Measurements from ENCODE around the gene XXYLT1.

- TF ChIP-seq, protein P1, sequence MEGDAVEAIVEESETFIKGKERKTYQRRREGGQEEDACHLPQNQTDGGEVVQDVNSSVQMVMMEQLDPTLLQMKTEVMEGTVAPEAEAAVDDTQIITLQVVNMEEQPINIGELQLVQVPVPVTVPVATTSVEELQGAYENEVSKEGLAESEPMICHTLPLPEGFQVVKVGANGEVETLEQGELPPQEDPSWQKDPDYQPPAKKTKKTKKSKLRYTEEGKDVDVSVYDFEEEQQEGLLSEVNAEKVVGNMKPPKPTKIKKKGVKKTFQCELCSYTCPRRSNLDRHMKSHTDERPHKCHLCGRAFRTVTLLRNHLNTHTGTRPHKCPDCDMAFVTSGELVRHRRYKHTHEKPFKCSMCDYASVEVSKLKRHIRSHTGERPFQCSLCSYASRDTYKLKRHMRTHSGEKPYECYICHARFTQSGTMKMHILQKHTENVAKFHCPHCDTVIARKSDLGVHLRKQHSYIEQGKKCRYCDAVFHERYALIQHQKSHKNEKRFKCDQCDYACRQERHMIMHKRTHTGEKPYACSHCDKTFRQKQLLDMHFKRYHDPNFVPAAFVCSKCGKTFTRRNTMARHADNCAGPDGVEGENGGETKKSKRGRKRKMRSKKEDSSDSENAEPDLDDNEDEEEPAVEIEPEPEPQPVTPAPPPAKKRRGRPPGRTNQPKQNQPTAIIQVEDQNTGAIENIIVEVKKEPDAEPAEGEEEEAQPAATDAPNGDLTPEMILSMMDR (tag by site-specific recombination; IDR thresholded peaks at IDR 0.05), result no peak
- TF ChIP-seq ZSCAN16 (tag by site-specific recombination; IDR thresholded peaks at IDR 0.05) (no peak), ZNF138 (tag by site-specific recombination; IDR thresholded peaks at IDR 0.05; ENCODE audit: borderline replicate concordance) (no peak), MYNN (tag by site-specific recombination; IDR thresholded peaks at IDR 0.05; ENCODE audit: borderline replicate concordance) (no peak), TCF7L2 (IDR thresholded peaks at IDR 0.05; ENCODE audit: borderline replicate concordance, low read depth, low read length) (no peak), ZNF747 (tag by site-specific recombination; IDR thresholded peaks at IDR 0.05) (no peak), ZNF785 (tag by site-specific recombination; IDR thresholded peaks at IDR 0.05) (no peak), IKZF3 (tag by site-specific recombination; IDR thresholded peaks at IDR 0.05) (no peak), ZNF830 (tag by site-specific recombination; IDR thresholded peaks at IDR 0.05; ENCODE audit: low read depth) (no peak), YY2 (tag by site-specific recombination; IDR thresholded peaks at IDR 0.05) (no peak)
- TF ChIP-seq, protein P2, sequence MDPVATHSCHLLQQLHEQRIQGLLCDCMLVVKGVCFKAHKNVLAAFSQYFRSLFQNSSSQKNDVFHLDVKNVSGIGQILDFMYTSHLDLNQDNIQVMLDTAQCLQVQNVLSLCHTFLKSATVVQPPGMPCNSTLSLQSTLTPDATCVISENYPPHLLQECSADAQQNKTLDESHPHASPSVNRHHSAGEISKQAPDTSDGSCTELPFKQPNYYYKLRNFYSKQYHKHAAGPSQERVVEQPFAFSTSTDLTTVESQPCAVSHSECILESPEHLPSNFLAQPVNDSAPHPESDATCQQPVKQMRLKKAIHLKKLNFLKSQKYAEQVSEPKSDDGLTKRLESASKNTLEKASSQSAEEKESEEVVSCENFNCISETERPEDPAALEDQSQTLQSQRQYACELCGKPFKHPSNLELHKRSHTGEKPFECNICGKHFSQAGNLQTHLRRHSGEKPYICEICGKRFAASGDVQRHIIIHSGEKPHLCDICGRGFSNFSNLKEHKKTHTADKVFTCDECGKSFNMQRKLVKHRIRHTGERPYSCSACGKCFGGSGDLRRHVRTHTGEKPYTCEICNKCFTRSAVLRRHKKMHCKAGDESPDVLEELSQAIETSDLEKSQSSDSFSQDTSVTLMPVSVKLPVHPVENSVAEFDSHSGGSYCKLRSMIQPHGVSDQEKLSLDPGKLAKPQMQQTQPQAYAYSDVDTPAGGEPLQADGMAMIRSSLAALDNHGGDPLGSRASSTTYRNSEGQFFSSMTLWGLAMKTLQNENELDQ (tag by site-specific recombination; IDR thresholded peaks at IDR 0.05; ENCODE audit: low read depth), result no peak
- TF ChIP-seq, protein P3, sequence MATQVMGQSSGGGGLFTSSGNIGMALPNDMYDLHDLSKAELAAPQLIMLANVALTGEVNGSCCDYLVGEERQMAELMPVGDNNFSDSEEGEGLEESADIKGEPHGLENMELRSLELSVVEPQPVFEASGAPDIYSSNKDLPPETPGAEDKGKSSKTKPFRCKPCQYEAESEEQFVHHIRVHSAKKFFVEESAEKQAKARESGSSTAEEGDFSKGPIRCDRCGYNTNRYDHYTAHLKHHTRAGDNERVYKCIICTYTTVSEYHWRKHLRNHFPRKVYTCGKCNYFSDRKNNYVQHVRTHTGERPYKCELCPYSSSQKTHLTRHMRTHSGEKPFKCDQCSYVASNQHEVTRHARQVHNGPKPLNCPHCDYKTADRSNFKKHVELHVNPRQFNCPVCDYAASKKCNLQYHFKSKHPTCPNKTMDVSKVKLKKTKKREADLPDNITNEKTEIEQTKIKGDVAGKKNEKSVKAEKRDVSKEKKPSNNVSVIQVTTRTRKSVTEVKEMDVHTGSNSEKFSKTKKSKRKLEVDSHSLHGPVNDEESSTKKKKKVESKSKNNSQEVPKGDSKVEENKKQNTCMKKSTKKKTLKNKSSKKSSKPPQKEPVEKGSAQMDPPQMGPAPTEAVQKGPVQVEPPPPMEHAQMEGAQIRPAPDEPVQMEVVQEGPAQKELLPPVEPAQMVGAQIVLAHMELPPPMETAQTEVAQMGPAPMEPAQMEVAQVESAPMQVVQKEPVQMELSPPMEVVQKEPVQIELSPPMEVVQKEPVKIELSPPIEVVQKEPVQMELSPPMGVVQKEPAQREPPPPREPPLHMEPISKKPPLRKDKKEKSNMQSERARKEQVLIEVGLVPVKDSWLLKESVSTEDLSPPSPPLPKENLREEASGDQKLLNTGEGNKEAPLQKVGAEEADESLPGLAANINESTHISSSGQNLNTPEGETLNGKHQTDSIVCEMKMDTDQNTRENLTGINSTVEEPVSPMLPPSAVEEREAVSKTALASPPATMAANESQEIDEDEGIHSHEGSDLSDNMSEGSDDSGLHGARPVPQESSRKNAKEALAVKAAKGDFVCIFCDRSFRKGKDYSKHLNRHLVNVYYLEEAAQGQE (tag by site-specific recombination; IDR thresholded peaks at IDR 0.05), result no peak
- TF ChIP-seq, protein P4, sequence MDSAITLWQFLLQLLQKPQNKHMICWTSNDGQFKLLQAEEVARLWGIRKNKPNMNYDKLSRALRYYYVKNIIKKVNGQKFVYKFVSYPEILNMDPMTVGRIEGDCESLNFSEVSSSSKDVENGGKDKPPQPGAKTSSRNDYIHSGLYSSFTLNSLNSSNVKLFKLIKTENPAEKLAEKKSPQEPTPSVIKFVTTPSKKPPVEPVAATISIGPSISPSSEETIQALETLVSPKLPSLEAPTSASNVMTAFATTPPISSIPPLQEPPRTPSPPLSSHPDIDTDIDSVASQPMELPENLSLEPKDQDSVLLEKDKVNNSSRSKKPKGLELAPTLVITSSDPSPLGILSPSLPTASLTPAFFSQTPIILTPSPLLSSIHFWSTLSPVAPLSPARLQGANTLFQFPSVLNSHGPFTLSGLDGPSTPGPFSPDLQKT (IDR thresholded peaks at IDR 0.05; ENCODE audit: borderline replicate concordance, low read depth, low read length), result no peak
Measured at GRCh38 chr3:195080125-195080524, 190.8 kb downstream of the XXYLT1 start.

All from HEK293 (cell line).